K562 (cell line): ENCODE data around the gene CALML4.
A peak's percentile ranks its signal among the peaks of the same experiment; 100 is the strongest.

Experiments used
- CTCF ChIP-seq, 3 experiments: IDR thresholded peaks in 2 of 3; conservative IDR thresholded peaks in 1 of 3; 2 replicates each; pipeline ENCODE4 v1.5.1; 2011 to 2012; ENCODE audit warnings: low read length in 3 of 3, mild to moderate bottlenecking in 3 of 3, control low read depth in 2 of 3, improper control_type of control experiment in 1 of 3, inconsistent platforms in 1 of 3, low read depth in 1 of 3, mixed read lengths in 1 of 3, moderate library complexity in 1 of 3; ENCODE audit not compliant: insufficient read depth in 2 of 3
- FIP1L1 ChIP-seq: fragments of 200-400 bp; formaldehyde crosslinking; IDR thresholded peaks from 2 replicates; pipeline ENCODE4 v1.6.1; 2018; ENCODE audit warnings: mild to moderate bottlenecking, low read depth, low read length; ENCODE audit not compliant: poor library complexity, severe bottlenecking
- MXI1 ChIP-seq: IDR thresholded peaks from 2 replicates; pipeline ENCODE4 v1.6.1; 2011; ENCODE audit warnings: low read depth, mild to moderate bottlenecking, improper control_type of control experiment, low read length
- NFRKB ChIP-seq: fragments of 450-650 bp; IDR thresholded peaks from 2 replicates; pipeline ENCODE4 v1.6.1; 2016; ENCODE audit warnings: low read depth
- PHF8 ChIP-seq: fragments of 200-600 bp; sonication (generic); IDR thresholded peaks from 2 replicates; pipeline ENCODE4 v1.6.1; 2012; ENCODE audit warnings: mixed run types, mild to moderate bottlenecking, inconsistent platforms, low read length, moderate library complexity, borderline replicate concordance
- RBBP5 ChIP-seq: fragments of 200-600 bp; sonication (generic); IDR thresholded peaks from 2 replicates; pipeline ENCODE4 v1.6.1; 2012; ENCODE audit warnings: borderline replicate concordance, mild to moderate bottlenecking, low read length, control low read depth, inconsistent platforms; ENCODE audit not compliant: insufficient read depth, poor library complexity, severe bottlenecking
- SMC3 ChIP-seq: conservative IDR thresholded peaks from 2 replicates; pipeline ENCODE4 v1.6.1; 2011; ENCODE audit warnings: low read depth, low read length, improper control_type of control experiment; ENCODE audit not compliant: insufficient read depth
- TCF15 ChIP-seq: fragments of 250-450 bp; sonication (Bioruptor Pico); IDR thresholded peaks from 2 replicates; pipeline ENCODE4 v1.8.0; 2022; ENCODE audit warnings: moderate library complexity, mild to moderate bottlenecking, inconsistent platforms
- U2AF2 ChIP-seq: fragments of 200-400 bp; formaldehyde crosslinking; optimal IDR thresholded peaks from 2 replicates; pipeline ENCODE3; 2017; ENCODE audit warnings: low read depth, mild to moderate bottlenecking, low read length
- ZNF277 ChIP-seq: fragments of 250-450 bp; sonication (Bioruptor Pico); IDR thresholded peaks from 2 replicates; pipeline ENCODE4 v1.8.0; 2022; ENCODE audit warnings: inconsistent platforms, mild to moderate bottlenecking, moderate library complexity, borderline replicate concordance
- ZNF347 ChIP-seq: fragments of 450-650 bp; formaldehyde crosslinking; IDR thresholded peaks from 2 replicates; pipeline ENCODE4 v1.4.0; 2020; ENCODE audit warnings: low read depth, mild to moderate bottlenecking, moderate library complexity

GRCh38 chr15:68229386-68230156 lies 24.4 kb upstream of the CALML4 start, which contains the start of gene CLN6:
- peak; percentile 82 for TF ChIP-seq RBBP5
- TF ChIP-seq FIP1L1 = peak; percentile 83
- no peak for TF ChIP-seq ZNF347 (CRISPR knock-in tag)
- TF ChIP-seq CTCF (IDR thresholded peaks at IDR 0.05 in 2 of 3, conservative IDR thresholded peaks at IDR 0.05 in 1 of 3; ENCODE audit: insufficient read depth in 2 of 3, low read depth in 1 of 3, low read length in 3 of 3) = no peak
- no peak for TF ChIP-seq ZNF277
- peak; percentile 98; the same call in 1 of the 2 replicates for TF ChIP-seq PHF8
- TF ChIP-seq SMC3 = 0 out of 2 replicates have a peak, but pooled peaks have one; percentile 5
- TF ChIP-seq NFRKB = no peak
- no peak for TF ChIP-seq U2AF2
- TF ChIP-seq TCF15 (CRISPR knock-in tag) = no peak
- TF ChIP-seq MXI1 = peak; percentile 80
